DND-41 (cell line): ENCODE results near the gene SLC25A1.

Experiments
- ATAC-seq: fragments of 200-7000 bp; cut with Tn5 transposase; 3 replicates; pipeline ENCODE4 v1.9.1; 2021; ENCODE audit warnings: low read depth; ENCODE audit not compliant: insufficient read depth
- DNase-seq: peaks from one replicate; pipeline ENCODE4 v3.0.0-alpha.2; 2020
- H2AFZ ChIP-seq: 2 replicates; pipeline ENCODE4 v1.6.0; 2012; ENCODE audit warnings: low read depth, low read length
- H3K27ac ChIP-seq: 2 replicates; pipeline ENCODE4 v1.5.1; 2012; ENCODE audit warnings: low read length, inconsistent platforms
- H3K27me3 ChIP-seq: fragments of 200-600 bp; sonication (generic); 2 replicates; pipeline ENCODE4 v1.6.0; 2012; ENCODE audit warnings: low read length, mild to moderate bottlenecking, inconsistent platforms; ENCODE audit not compliant: insufficient read depth, poor library complexity
- H3K36me3 ChIP-seq: 2 replicates; pipeline ENCODE4 v1.5.1; 2012; ENCODE audit warnings: low read length, inconsistent platforms; ENCODE audit not compliant: insufficient read depth
- H3K4me1 ChIP-seq: 2 replicates; pipeline ENCODE4 v1.5.1; 2012; ENCODE audit warnings: mild to moderate bottlenecking, low read length; ENCODE audit not compliant: insufficient read depth
- H3K4me2 ChIP-seq: 2 replicates; pipeline ENCODE4 v1.6.0; 2012; ENCODE audit warnings: mild to moderate bottlenecking, moderate library complexity, low read length, inconsistent platforms; ENCODE audit not compliant: insufficient read depth
- H3K4me3 ChIP-seq, 2 experiments: fragments of 200-600 bp in 1 of 2; shearing (Covaris generic) in 1 of 2; 2 replicates each; pipeline ENCODE4 v1.5.1; 2012 to 2016; ENCODE audit warnings: inconsistent platforms in 2 of 2, low read length in 2 of 2, mild to moderate bottlenecking in 2 of 2, low read depth in 1 of 2, moderate library complexity in 1 of 2
- H3K79me2 ChIP-seq: 2 replicates; pipeline ENCODE4 v1.6.0; 2012; ENCODE audit warnings: low read length, inconsistent platforms; ENCODE audit not compliant: insufficient read depth
- H3K9ac ChIP-seq: 2 replicates; pipeline ENCODE4 v1.6.0; 2012; ENCODE audit warnings: low read depth, mild to moderate bottlenecking, inconsistent platforms, low read length, moderate library complexity
- H3K9me3 ChIP-seq: 2 replicates; pipeline ENCODE4 v1.5.1; 2012; ENCODE audit warnings: low read length, moderate library complexity, mild to moderate bottlenecking, inconsistent platforms; ENCODE audit not compliant: insufficient read depth, severe bottlenecking
- H4K20me1 ChIP-seq: 2 replicates; pipeline ENCODE4 v1.6.0; 2012; ENCODE audit warnings: low read length; ENCODE audit not compliant: insufficient read depth
- EZH2 ChIP-seq: IDR thresholded peaks from 3 replicates; pipeline ENCODE4 v1.6.1; 2012; ENCODE audit warnings: borderline replicate concordance, low read depth, mild to moderate bottlenecking, moderate library complexity, low read length, inconsistent platforms; ENCODE audit not compliant: severe bottlenecking
- TF ChIP-seq, protein P1 (sequence below): IDR thresholded peaks from 2 replicates; pipeline ENCODE4 v1.5.1; 2012; ENCODE audit warnings: borderline replicate concordance, low read length, moderate library complexity, mild to moderate bottlenecking; ENCODE audit not compliant: poor library complexity, severe bottlenecking; ENCODE audit errors: extremely low read depth

SLC25A1 gene

DNA sequence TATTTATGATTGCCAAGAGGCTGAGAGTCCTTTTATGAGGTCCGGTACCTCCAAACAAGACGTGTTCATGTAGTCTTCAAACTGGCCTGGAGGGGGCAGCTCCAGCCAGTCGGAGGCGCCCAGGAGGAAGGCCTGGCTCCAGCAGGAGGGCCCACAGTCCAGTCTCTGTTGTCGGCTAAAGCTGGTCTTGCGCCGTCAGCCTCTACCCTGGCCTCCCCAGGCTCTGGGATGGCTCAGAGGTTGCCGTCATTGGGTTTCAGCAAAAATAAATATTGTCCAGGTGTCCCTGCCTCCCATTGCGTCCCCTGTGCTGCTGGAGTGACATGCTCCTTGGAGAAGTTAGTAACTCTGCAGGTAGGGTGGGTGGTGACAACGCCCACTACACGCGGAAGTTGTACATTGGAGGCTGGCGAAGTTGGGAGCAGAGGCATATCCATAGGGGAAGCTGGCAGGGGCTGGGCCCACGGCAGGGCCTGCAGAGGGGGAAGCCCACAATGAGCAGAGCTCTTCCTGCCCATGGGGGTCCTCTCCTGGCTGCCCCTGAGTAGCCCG lies 1.0 kb upstream of the SLC25A1 start:
- Histone ChIP-seq H3K27ac (no peak overlapping the region), H3K4me3 (peak overlapping the region; percentile 19 to 68; a peak in 3 of 4 replicates), H3K27me3 (no peaks in the 10 kb centered on the region), H3K9ac (peak overlapping the region; percentile 86), H3K36me3 (peaks cover 21% of the 10 kb centered on the region), H3K4me1 (peaks cover 45% of the 10 kb centered on the region), H3K79me2 (peaks cover 38% of the 10 kb centered on the region), H3K9me3 (no peaks in the 10 kb centered on the region), H2AFZ (peak overlapping the region; percentile 87), H3K4me2 (peak overlapping the region; percentile 82), H4K20me1 (peaks cover 39% of the 10 kb centered on the region)
- TF ChIP-seq, protein P1, sequence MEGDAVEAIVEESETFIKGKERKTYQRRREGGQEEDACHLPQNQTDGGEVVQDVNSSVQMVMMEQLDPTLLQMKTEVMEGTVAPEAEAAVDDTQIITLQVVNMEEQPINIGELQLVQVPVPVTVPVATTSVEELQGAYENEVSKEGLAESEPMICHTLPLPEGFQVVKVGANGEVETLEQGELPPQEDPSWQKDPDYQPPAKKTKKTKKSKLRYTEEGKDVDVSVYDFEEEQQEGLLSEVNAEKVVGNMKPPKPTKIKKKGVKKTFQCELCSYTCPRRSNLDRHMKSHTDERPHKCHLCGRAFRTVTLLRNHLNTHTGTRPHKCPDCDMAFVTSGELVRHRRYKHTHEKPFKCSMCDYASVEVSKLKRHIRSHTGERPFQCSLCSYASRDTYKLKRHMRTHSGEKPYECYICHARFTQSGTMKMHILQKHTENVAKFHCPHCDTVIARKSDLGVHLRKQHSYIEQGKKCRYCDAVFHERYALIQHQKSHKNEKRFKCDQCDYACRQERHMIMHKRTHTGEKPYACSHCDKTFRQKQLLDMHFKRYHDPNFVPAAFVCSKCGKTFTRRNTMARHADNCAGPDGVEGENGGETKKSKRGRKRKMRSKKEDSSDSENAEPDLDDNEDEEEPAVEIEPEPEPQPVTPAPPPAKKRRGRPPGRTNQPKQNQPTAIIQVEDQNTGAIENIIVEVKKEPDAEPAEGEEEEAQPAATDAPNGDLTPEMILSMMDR: peak; percentile 70
- no peak for TF ChIP-seq EZH2
- peak; percentile 8; the same call in 1 of the 3 replicates for ATAC-seq
- peak; percentile 37 for DNase-seq

DNA sequence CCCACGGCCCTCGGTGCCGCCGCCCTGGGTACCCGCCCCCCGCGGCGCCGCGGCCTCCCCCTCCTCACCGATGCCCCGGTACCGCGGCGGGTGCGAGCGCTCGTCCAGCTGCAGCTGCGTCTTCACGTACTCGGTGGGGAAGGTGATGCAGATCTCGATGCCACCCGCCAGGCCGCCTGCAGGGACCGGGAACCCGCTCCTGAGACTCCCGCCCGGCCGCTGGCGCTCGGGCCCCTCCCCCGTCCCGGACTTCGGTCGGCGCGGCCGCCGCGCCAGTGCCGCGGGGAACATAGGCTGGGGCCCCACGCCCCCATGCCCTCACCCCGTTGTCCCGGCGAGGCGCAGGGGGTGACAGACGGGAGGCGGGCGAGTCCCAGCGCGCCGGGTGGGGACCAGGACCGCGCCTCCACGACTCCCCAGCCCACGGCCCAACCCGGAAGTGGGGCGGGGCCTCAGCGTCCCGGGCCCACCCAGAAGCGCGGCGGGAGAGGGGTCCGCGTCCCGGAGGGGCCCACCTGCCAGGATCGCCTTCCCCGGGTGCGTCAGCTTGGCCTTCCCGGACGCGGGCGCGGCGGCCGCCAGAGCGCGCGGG lies 375 bp downstream of the SLC25A1 start:
- peaks cover 51% of the 10 kb centered on the region for H3K79me2 ChIP-seq
- peak overlapping the region; percentile 76 for H3K27ac ChIP-seq
- peak overlapping the region; percentile 87 for H2AFZ ChIP-seq
- H3K4me2 ChIP-seq: peak overlapping the region; percentile 82
- DNase-seq (peak; percentile 74), ATAC-seq (peak; percentile 63)
- no peak for TF ChIP-seq EZH2
- TF ChIP-seq, protein P1: no peak
- H3K27me3 ChIP-seq: no peaks in the 10 kb centered on the region
- H3K9ac ChIP-seq: peak overlapping the region; percentile 86
- peaks cover 29% of the 10 kb centered on the region for H3K36me3 ChIP-seq
- H3K4me1 ChIP-seq: peaks cover 59% of the 10 kb centered on the region
- no peaks in the 10 kb centered on the region for H3K9me3 ChIP-seq
- peaks cover 53% of the 10 kb centered on the region for H4K20me1 ChIP-seq
- H3K4me3 ChIP-seq: peak overlapping the region; percentile 68 to 69; a peak in 3 of 4 replicates

DNA sequence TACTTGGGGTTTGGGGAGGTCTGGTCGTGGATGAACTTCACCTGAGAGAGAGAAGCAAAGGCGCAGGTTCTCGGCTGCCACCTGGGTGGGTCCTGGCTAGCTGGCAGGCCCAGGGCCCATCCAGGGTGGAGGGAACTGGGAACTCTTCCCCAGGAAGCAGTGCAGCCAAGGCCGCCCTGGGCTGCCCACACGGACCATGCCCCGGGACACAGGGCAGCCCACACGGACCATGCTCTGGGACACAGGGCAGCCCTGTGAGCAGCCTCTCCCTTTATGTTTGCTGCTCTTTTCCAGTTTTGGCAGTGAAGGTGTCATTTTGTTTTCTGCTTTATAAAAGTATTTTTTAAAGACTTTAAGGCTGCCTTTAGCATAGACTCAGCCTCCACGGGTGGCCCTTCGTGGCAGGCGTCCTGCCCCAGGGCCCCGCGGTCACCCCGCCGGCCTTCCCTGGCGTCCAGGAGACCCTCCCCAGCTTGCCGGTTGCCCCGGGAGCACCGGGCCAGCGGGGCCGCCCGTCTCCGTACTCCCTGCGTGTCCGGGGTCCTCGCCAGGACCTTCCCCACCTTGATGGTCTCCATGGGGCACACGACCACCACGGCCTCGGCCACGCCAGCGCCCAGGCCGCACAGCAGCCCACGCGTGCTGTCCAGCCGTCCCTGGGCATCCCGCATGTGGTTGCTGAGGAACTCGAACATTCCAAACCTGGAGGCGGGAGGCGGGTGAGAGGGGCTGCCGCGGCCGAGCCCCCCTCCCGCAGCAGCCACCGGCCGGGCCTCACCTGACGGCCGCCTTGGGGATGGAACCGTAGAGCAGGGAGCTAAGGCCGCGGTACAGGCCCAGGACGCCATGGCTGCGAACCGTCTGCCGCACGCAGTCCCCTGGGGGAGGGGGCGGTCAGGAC lies 1.1 kb downstream of the SLC25A1 start:
- no peaks in the 10 kb centered on the region for H3K27me3 ChIP-seq
- no peak for TF ChIP-seq EZH2
- TF ChIP-seq, protein P1: no peak
- peak overlapping the region; percentile 87 for H2AFZ ChIP-seq
- peak overlapping the region; percentile 68 to 69; a peak in 3 of 4 replicates for H3K4me3 ChIP-seq
- peak overlapping the region; percentile 76 for H3K27ac ChIP-seq
- H3K9ac ChIP-seq: peak overlapping the region; percentile 86
- H3K79me2 ChIP-seq: peaks cover 59% of the 10 kb centered on the region
- H4K20me1 ChIP-seq: peaks cover 60% of the 10 kb centered on the region
- peaks cover 34% of the 10 kb centered on the region for H3K36me3 ChIP-seq
- H3K9me3 ChIP-seq: no peaks in the 10 kb centered on the region
- H3K4me1 ChIP-seq: peaks cover 66% of the 10 kb centered on the region
- ATAC-seq (peak; percentile 5), DNase-seq (no peak)
- H3K4me2 ChIP-seq: peak overlapping the region; percentile 82
